ENCODE measurements around the gene LIPG. TPM values are rescaled to one million over a fixed set of nuclear protein-coding genes. Genes with fewer than 3 reads are reported as not detected.

LIPG gene
- total RNA-seq, 2 experiments from 2014 or later, result not detected

DNA sequence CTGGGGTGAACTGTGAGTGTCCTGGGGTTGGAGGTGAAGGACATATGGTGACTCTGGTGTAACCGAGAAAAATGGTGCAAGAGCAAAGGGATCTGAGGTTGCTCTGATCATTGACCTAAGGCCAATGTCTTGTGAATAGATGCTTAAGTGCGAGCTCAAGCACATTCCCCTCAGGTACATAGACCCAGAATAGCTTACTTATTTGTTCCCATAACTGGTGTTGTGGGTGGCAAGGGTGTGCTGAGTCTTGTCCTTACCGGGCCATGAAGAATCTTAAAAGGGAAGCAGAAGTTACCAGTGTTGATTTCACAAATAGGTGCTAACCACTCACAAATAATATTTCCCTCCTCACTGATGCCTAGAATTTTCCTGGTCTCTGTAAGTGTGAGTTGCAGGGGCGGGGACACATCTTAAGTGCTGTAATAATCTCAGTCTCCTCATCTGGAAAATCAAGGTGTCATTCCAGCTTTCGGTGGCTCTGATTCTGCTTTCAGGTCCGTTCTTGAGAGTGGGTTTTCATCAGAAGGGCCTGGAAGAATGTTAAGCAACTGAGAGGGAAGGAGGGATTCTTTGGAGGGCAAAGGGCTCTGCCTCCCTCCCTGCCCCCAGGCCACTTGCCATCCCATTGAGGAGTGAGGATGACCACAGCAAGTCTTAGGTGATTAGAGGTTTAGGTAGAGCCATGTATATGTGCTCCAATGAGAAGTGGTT, 54.9 kb downstream of the LIPG start:
- ChIA-PET CTCF (no interaction called here), POLR2A (no interaction called here)
- Mint-ChIP-seq H3K36me3 (ENCODE audit: low read depth) (no peaks in the 10 kb centered on the region), H3K27me3 (peaks cover 17% of the 10 kb centered on the region), H3K4me3 (no peak overlapping the region), H3K27ac (no peak overlapping the region), H3K9me3 (no peaks in the 10 kb centered on the region), H3K4me1 (no peaks in the 10 kb centered on the region)
- DNase-seq, result no peak

DNA sequence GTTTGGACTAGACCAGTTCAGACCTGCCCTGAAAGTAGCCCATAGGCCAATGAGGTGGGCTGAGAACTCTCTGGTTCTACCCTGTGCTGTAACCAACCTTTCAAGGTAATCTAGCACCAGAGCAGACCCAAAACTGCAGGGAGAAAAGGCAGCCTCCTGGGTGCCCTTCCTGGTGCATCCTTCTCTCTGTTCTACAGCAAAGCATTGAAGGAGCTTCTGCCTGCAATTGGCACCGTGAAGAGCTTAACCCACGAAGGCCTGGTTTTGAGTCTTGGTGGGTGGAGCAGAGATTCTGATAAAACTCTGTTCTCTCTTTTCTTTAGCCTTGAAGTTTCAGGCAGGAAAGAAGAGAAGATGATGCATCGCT, 55.5 kb downstream of the LIPG start:
- H3K4me3 Mint-ChIP-seq, result no peak overlapping the region
- H3K9me3 Mint-ChIP-seq, result no peaks in the 10 kb centered on the region
- H3K4me1 Mint-ChIP-seq, result no peaks in the 10 kb centered on the region
- no peaks in the 10 kb centered on the region for H3K36me3 Mint-ChIP-seq (ENCODE audit: low read depth)
- CTCF ChIA-PET, result no interaction called here
- H3K27ac Mint-ChIP-seq, result no peak overlapping the region
- DNase-seq, result no peak
- peaks cover 19% of the 10 kb centered on the region for H3K27me3 Mint-ChIP-seq
- POLR2A ChIA-PET, result no interaction called here

DNA sequence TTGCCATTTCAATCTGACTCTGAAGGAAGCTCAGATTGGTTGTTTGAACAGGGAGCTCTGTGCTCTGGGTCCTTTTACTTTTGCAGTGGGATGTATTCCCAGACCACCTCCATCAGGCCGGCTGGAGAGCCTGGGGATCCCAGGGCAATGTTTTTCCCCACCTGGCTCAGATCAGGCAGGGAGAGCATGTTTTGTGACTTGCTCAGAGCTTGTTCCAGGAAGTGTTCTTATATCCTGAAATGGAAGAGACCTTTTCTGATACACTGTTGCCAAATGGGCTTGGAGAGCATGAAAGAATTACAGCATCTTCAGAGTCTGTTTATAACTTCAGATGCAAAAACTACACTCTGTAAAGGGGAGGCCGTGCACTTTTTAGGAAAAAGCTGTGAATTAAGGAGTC, 56.0 kb downstream of the LIPG start:
- no peak overlapping the region for H3K27ac Mint-ChIP-seq
- no peaks in the 10 kb centered on the region for H3K9me3 Mint-ChIP-seq
- no peaks in the 10 kb centered on the region for H3K36me3 Mint-ChIP-seq (ENCODE audit: low read depth)
- ChIA-PET CTCF (no interaction called here), POLR2A (no interaction called here)
- no peak overlapping the region for H3K4me3 Mint-ChIP-seq
- no peak for DNase-seq
- no peaks in the 10 kb centered on the region for H3K4me1 Mint-ChIP-seq
- peaks cover 23% of the 10 kb centered on the region for H3K27me3 Mint-ChIP-seq

DNA sequence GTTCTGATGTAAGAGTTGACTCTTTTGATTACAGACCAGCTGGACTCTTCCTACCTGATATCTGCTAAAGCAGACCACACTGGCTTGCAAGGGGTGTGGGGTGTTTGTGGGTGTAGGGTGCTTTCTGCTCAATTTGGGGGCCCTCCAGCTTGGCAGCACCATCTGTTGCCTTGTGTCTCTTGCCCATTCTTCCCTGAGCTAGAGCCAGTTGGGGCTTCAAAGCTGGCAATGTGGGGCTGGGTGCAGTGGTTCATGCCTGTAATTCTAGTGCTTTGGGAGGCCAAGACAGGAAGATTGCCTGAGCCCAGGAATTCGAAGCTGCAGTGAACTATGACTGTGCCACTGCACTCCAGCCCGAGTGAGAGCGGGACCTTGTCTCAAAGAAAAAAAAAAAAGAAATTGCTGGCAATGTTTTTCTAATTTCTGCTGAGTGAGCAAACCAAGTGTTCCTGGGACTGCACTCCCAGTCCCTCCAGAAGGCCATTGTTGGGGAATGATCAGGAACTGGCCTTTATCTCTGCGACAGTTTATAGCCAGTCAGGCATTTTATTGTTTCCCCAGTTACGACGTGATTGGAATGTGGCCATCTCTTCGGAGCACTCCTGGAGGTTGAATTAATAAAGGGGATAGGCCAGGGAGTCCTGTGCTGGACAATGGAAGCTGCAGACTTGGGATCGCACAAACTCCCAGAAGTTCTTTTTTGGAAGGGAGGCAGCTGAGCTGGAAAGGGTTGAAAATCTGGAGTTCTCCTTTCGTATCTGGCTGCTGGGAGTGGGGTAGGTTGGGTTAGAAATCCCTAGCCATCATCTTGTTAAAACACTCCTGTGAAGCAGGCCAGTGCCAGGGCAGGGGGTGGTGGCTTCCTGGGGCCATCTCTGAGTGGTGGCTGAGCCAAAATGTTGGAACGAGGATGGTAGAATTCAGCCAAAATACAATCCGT, 57.2 kb downstream of the LIPG start:
- CTCF ChIA-PET, result no interaction called here

DNA sequence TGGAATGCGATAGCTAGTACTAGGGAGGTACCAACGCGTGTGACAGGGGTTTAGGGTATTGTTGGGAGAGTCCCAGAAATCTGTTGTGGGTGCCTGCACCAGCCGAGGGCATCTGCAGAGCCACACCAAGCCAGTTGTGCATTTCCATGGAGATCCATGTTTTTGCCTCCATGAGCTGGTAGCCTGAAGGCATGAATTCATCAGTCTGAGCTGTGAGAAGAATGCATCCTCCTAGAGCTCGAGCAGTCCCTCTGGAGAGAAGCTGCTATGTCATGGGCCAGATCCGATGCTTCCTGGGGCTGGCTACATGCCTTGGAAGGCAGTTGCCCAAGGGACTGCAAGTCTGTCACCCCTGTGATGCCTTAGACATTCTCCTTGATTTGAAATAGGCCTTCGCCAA, 57.9 kb downstream of the LIPG start:
- Mint-ChIP-seq H3K27ac (no peak overlapping the region), H3K4me3 (no peak overlapping the region), H3K36me3 (ENCODE audit: low read depth) (no peaks in the 10 kb centered on the region), H3K9me3 (no peaks in the 10 kb centered on the region), H3K27me3 (peaks cover 15% of the 10 kb centered on the region), H3K4me1 (no peaks in the 10 kb centered on the region)
- DNase-seq, result no peak
- ChIA-PET POLR2A (no interaction called here), CTCF (no interaction called here)

More for the DNA sequence above, 57.2 kb downstream of the LIPG start:
- Mint-ChIP-seq H3K36me3 (ENCODE audit: low read depth) (no peaks in the 10 kb centered on the region), H3K4me1 (no peaks in the 10 kb centered on the region), H3K27me3 (peaks cover 17% of the 10 kb centered on the region), H3K9me3 (no peaks in the 10 kb centered on the region), H3K27ac (no peak overlapping the region), H3K4me3 (no peak overlapping the region)
- no peak for DNase-seq
- POLR2A ChIA-PET, result no interaction called here

DNA sequence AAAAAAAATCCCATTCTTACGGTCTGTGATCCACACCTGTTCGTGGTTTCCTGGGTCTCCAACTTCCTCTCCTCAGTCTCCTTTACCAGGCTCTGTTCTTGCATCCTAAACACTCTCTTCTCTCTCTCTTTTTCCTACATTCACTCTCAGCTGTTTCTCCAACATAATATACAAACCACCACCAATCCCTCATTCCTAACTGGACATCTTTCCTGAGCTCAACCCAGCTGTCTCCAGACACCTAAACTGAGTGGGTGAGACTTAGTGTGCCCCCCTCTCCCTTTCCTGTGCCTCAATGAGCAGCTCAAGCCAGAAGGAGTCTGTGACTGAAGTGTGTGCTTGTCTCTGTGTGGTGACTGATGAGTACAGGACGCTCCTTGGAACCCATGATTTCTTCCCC, 59.4 kb downstream of the LIPG start:
- H3K9me3 Mint-ChIP-seq, result no peaks in the 10 kb centered on the region
- H3K36me3 Mint-ChIP-seq (ENCODE audit: low read depth), result no peaks in the 10 kb centered on the region
- H3K27me3 Mint-ChIP-seq, result peaks cover 15% of the 10 kb centered on the region
- CTCF ChIA-PET, result no interaction called here
- POLR2A ChIA-PET, result no interaction called here
- H3K4me1 Mint-ChIP-seq, result no peaks in the 10 kb centered on the region
- H3K27ac Mint-ChIP-seq, result no peak overlapping the region
- DNase-seq, result no peak
- no peak overlapping the region for H3K4me3 Mint-ChIP-seq

DNA sequence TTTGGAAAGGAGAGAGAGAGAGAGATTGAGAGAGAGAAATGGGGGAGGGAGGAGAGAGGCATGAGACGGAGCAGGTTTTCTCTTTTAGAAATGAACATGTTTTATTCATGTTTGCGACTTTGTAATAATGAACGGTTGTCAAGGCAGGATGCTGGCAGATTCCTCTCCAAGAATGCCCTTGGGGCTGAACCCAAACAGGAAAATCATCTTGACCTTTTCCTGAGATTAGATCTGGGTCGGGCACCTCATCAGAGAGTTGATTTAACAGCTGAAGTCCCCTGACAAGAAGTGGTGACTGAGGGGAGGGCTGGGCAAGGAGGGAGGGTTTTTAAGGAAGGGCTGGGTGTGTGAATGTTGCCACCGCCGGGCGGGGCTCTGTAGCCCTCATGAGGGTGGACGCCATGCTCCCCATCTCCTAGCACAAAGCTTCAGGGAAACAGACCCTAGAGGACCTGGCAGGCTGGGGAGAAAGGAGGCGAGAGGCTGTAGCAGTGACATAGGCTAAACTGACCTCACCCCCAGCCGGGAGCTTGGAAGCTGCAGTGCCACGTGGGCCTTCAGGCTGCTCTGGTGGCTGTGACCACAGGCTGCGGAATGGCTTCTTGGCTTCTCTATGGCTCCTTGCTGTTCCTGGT, 60.0 kb downstream of the LIPG start:
- POLR2A ChIA-PET, result no interaction called here
- CTCF ChIA-PET, result no interaction called here
- no peak overlapping the region for H3K27ac Mint-ChIP-seq
- H3K4me1 Mint-ChIP-seq, result no peaks in the 10 kb centered on the region
- peaks cover 15% of the 10 kb centered on the region for H3K27me3 Mint-ChIP-seq
- no peaks in the 10 kb centered on the region for H3K36me3 Mint-ChIP-seq (ENCODE audit: low read depth)
- no peak for DNase-seq
- no peak overlapping the region for H3K4me3 Mint-ChIP-seq
- H3K9me3 Mint-ChIP-seq, result no peaks in the 10 kb centered on the region

DNA sequence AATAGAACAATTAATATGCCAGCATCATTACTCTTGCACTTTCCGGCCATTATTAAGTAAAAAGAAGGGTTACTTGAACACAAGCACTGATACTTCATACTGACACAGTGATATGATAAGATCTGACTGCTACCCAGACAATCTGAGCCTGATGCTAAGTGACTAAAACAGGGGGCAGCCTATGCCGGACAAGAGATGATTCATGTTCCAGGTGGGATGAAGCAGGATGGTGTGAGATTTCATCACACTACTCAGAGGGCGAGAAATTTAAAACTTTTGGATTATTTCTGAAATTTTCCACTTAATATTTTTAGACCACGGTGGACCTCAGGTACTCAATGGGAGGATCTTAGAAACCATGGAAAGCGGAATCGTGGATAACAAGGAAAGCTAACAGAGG, 61.7 kb downstream of the LIPG start:
- no peak for DNase-seq
- Mint-ChIP-seq H3K27ac (no peak overlapping the region), H3K9me3 (no peaks in the 10 kb centered on the region), H3K4me3 (no peak overlapping the region), H3K36me3 (ENCODE audit: low read depth) (no peaks in the 10 kb centered on the region), H3K27me3 (peaks cover 15% of the 10 kb centered on the region), H3K4me1 (no peaks in the 10 kb centered on the region)
- ChIA-PET CTCF (no interaction called here), POLR2A (no interaction called here)

DNA sequence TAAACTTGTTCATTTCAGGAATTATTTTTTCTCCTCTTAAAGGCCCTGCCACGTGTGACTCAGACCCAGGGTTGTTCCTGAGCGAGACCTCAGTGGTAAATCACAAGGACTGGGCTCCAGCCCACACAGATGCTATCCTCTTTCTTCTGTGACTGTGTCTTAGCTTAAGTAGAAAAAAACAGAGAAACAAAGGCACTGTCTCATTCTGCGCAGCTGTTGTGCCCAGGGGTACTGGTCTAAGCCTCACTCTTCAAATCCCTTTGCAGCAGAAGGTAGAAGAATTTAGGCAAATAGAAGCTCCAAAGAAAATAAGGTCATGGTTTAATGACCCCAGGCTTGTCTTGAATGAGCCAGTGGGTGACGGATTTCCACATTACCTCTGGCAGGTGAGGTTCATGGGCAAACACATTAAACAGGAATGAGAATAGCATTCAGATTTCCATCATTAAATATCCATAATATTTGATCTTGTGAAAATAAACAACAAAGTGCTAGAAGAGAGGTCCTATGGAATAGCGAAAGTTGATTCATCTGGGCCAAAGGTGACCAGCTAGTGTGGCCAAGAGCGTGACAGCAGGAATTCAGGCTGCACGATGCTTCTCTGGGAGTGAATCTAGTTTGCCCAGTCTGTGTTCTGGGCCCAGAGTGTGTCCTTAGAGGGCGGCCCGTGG, 63.3 kb downstream of the LIPG start:
- POLR2A ChIA-PET, result no interaction called here
- no peak for DNase-seq
- Mint-ChIP-seq H3K9me3 (no peaks in the 10 kb centered on the region), H3K36me3 (ENCODE audit: low read depth) (no peaks in the 10 kb centered on the region), H3K27me3 (peaks cover 15% of the 10 kb centered on the region), H3K27ac (no peak overlapping the region), H3K4me1 (no peaks in the 10 kb centered on the region), H3K4me3 (no peak overlapping the region)
- CTCF ChIA-PET, result no interaction called here

DNA sequence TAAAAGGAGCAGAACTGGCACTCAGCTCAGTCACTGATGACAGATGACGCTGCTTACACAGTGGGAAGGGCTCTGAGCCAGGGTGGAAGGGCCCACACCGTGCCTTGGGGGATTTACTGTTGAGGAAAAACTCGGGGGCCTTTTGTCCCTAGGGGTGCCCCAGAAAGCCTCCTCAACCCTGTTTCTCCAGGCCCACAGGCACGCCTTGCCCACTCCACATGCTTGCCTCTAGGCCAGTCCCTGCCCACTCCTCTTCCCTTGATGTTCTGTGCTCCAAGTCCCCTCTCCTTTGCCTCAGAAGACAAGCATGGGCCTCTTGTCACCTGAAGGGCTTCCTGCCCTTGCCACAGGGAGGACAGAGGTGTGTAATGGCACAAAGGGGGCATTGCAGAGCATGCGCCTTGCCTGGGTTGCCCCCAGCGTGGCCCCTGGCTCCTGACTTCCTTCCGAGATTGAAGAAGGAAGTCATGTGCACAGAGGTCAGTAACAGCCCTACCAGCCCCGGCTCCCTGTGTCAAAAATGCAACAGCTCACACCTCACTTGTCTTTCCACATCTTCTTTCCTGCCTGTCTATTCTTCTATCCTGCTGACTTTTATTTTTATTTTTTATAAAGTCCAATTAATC, 65.1 kb downstream of the LIPG start:
- no peaks in the 10 kb centered on the region for H3K36me3 Mint-ChIP-seq (ENCODE audit: low read depth)
- H3K9me3 Mint-ChIP-seq, result no peaks in the 10 kb centered on the region
- DNase-seq, result no peak
- no peaks in the 10 kb centered on the region for H3K4me1 Mint-ChIP-seq
- POLR2A ChIA-PET, result no interaction called here
- H3K4me3 Mint-ChIP-seq, result no peak overlapping the region
- peaks cover 12% of the 10 kb centered on the region for H3K27me3 Mint-ChIP-seq
- H3K27ac Mint-ChIP-seq, result no peak overlapping the region
- CTCF ChIA-PET, result no interaction called here

DNA sequence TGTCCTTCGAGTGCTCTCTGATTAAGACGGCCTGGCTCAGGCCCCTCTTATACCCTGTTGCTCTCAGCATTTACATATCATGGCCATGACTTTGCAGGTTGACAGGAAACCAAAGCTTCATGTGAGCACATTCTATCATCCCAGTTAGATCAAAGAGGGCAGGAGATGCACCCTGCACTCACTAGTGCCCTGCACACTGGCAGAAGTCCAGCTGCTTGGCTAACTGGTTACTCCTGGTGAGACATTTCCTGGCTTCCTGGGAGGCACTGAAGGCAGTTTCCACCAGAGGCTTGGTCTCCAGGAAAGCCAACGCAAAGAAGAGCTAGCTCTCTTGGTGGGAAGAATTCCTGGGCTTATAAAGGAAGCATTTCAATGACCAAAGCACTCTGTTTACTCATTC, 66.3 kb downstream of the LIPG start:
- DNase-seq, result no peak
- no peak overlapping the region for H3K27ac Mint-ChIP-seq
- H3K4me3 Mint-ChIP-seq, result no peak overlapping the region
- no peaks in the 10 kb centered on the region for H3K36me3 Mint-ChIP-seq (ENCODE audit: low read depth)
- CTCF ChIA-PET, result interaction anchor here (1.0 kb wide), 1 partner anchor 231 kb away, joined by 3 read pairs; no protein-coding TSS in a partner anchor
- POLR2A ChIA-PET, result interaction anchor here (0.6 kb wide), 1 partner anchor 210 kb away, joined by 3 read pairs; no protein-coding TSS in a partner anchor
- peaks cover 9% of the 10 kb centered on the region for H3K27me3 Mint-ChIP-seq
- no peaks in the 10 kb centered on the region for H3K4me1 Mint-ChIP-seq
- no peaks in the 10 kb centered on the region for H3K9me3 Mint-ChIP-seq

DNA sequence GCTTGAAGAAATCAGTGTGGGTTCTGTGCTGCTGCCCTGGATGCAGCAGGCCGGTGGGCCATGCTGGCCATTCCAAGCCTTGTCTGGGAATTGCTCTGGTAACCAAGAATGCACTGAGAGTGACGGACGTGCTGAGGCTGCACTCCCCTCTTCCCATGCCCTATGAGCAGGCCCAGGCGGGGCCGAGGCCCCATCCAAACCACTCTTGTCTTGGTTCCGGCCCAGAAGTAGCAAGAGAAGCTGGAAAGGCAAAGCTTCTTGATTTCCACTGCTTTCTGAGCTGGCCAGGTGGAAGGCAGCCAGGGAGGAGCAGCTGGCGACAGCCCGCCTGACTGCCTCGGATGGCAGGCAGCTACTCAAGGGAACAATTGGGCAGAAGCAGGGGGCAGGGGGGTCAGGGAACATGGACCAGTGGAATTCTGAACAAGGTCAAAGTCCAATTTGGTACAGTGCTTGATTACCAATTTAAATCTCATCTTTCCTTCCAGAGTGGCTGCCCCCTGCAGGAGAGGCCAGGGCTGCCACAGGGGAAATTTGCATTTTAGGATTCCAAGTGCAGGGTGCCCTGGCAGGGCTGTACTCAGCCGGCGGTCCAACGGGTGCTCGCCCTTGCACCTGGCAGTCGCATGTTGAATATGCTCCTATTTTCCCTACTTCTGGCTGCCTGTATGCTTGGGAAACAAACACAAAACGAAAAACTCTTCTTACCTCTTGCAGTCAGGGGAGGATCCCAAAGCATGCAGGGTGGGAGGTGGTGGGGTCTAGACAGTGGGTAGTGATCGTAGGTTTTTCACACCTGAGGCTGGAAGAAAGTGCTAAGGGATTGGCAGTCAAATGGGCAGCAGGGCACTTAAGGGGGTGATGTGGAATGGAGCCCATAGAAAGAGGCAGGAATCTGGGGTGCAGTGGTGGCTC, 67.3 kb downstream of the LIPG start:
- DNase-seq, result no peak
- peaks cover 15% of the 10 kb centered on the region for H3K27me3 Mint-ChIP-seq
- ChIA-PET POLR2A (interaction anchor here (0.6 kb wide), 1 partner anchor 209 kb away, joined by 3 read pairs; no protein-coding TSS in a partner anchor), CTCF (no interaction called here)
- H3K4me1 Mint-ChIP-seq, result no peaks in the 10 kb centered on the region
- H3K27ac Mint-ChIP-seq, result no peak overlapping the region
- H3K36me3 Mint-ChIP-seq (ENCODE audit: low read depth), result no peaks in the 10 kb centered on the region
- H3K4me3 Mint-ChIP-seq, result no peak overlapping the region
- H3K9me3 Mint-ChIP-seq, result no peaks in the 10 kb centered on the region
